ENCODE data around the gene IMMP2L.

IMMP2L gene

GRCh38 chr7:111059833-111060232, 502.5 kb downstream of the IMMP2L start:
- in situ Hi-C loops (cut with HindIII; ENCODE audit: low sequenced_read_pairs) = no loop called here
- TF ChIP-seq CTCF (IDR thresholded peaks at IDR 0.05; ENCODE audit: low read depth, low read length) = no peak
- H3K4me3 ChIP-seq (ENCODE audit: low read depth, low read length) = no peak overlapping the region
- no peak for DNase-seq (ENCODE audit: low read depth, low spot score)

DNA sequence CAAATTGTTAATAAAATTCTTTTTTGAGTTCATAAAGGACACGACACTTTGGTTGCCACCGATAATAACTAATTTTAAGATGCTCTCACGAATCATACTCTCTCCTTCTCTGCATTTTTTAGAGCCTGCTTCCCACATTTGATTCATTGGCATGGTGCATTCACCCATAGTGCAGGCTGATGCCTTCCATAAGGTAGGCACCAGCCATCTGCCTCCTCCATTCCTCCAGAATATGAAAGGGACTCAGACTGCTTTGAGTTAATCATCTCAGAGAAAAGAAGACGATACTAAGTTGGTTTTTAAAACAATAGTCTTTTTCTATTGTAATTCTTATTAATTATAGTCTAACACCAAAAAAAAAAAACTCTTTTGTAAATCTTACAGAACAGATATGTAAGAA, 505.2 kb downstream of the IMMP2L start:
- DNase-seq (ENCODE audit: low read depth, low spot score) = no peak
- in situ Hi-C loops (cut with HindIII; ENCODE audit: low sequenced_read_pairs) = no loop called here
- no peak for TF ChIP-seq CTCF (IDR thresholded peaks at IDR 0.05; ENCODE audit: low read depth, low read length)
- H3K4me3 ChIP-seq (ENCODE audit: low read depth, low read length) = no peak overlapping the region

DNA sequence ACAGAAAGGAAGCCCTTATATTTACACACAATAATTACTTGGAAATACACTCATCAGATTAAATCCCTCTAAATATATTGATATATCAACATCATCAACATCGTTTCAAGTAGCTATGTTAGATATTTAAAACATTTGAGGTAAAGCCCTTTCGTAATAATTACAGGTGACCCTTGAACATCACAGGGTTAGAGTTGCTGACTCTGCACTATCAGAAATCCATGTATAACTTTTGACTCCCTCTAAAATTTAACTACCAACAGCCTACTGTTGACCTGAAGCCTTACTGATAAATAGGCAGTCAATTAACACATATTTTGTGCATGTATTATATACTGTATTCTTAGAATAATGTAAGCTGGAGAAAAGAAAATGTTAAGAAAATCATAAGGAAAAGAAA, 505.9 kb downstream of the IMMP2L start:
- in situ Hi-C loops (cut with HindIII; ENCODE audit: low sequenced_read_pairs) = no loop called here
- no peak overlapping the region for H3K4me3 ChIP-seq (ENCODE audit: low read depth, low read length)
- DNase-seq (ENCODE audit: low read depth, low spot score) = no peak
- no peak for TF ChIP-seq CTCF (IDR thresholded peaks at IDR 0.05; ENCODE audit: low read depth, low read length)

- in situ Hi-C loops (cut with HindIII; ENCODE audit: low sequenced_read_pairs) = no loop called here
- TF ChIP-seq CTCF (IDR thresholded peaks at IDR 0.05; ENCODE audit: low read depth, low read length) = no peak
- H3K4me3 ChIP-seq (ENCODE audit: low read depth, low read length) = no peak overlapping the region
- no peak for DNase-seq (ENCODE audit: low read depth, low spot score)
These were observed 509.3 kb downstream of the IMMP2L start for GRCh38 chr7:111053035-111053434.

GRCh38 chr7:111051832-111052231, 510.5 kb downstream of the IMMP2L start:
- in situ Hi-C loops (cut with HindIII; ENCODE audit: low sequenced_read_pairs) = no loop called here
- no peak for DNase-seq (ENCODE audit: low read depth, low spot score)
- H3K4me3 ChIP-seq (ENCODE audit: low read depth, low read length) = no peak overlapping the region
- no peak for TF ChIP-seq CTCF (IDR thresholded peaks at IDR 0.05; ENCODE audit: low read depth, low read length)

DNA sequence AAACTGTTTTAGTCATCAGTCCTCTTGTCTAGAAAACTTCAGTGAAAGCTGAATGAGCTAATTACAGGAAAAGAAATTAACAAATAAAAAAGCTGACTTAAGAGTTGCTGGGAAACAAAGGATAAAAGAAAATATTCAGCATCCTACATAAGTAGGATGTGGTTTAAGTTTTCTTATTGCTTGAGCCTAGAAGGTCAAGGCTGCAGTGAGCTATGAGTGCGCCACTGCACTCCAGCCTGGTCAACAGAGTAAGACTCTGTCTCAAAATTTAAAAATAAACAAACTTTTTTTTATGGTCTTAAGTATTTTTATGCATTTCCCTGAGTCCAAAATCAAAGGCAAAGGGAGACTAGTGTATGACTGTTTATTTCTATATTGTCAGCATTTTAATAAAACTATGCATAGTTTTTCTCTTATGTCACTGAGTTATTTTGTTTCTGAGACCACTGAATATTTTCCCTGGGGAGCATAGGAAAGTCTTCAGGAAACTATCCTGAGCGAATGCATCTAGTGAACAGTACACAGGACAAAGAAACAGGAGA, 511.3 kb downstream of the IMMP2L start:
- DNase-seq (ENCODE audit: low read depth, low spot score) = peak; percentile 26
- no peak overlapping the region for H3K4me3 ChIP-seq (ENCODE audit: low read depth, low read length)
- no peak for TF ChIP-seq CTCF (IDR thresholded peaks at IDR 0.05; ENCODE audit: low read depth, low read length)
- in situ Hi-C loops (cut with HindIII; ENCODE audit: low sequenced_read_pairs) = no loop called here
